GM18909 (cell line): ENCODE data around the gene ADGRE1.
"Not testable (repeated sequence)": the region's sequence is repeated elsewhere in the genome, so short reads cannot be mapped to it uniquely, and the experiment has no call there.

ENCODE experiments used
- ATAC-seq: cut with Tn5 transposase; IDR thresholded peaks from one replicate; pipeline ENCODE4 v1.9.1; 2021; ENCODE audit warnings: mild to moderate bottlenecking; ENCODE audit not compliant: unreplicated experiment, poor library complexity

The ADGRE1 gene

GRCh38 chr19:6887316-6887715 is at the start of gene ADGRE1:
Gene ADGRE1 (plus strand): TSS chr19:6887579. CDS start chr19:6887609, 30 bp downstream.
- ATAC-seq: no peak

- ATAC-seq: no peak
These were observed 49.2 kb upstream of the ADGRE1 start for GRCh38 chr19:6838062-6838655.

GRCh38 chr19:6842871-6843607 is 44.3 kb upstream of the ADGRE1 start:
- no peak for ATAC-seq

- ATAC-seq: no peak
These were observed 39.6 kb upstream of the ADGRE1 start for GRCh38 chr19:6847828-6848200.

- ATAC-seq: no peak
These were observed 38.4 kb upstream of the ADGRE1 start for GRCh38 chr19:6848986-6849385.

- no peak for ATAC-seq
These were observed 37.5 kb upstream of the ADGRE1 start for GRCh38 chr19:6849876-6850275.

- ATAC-seq: no peak
These were observed 36.0 kb upstream of the ADGRE1 start for GRCh38 chr19:6851359-6851758.

GRCh38 chr19:6852001-6852400 is 35.4 kb upstream of the ADGRE1 start:
- ATAC-seq: no peak

GRCh38 chr19:6853868-6854267 is 33.5 kb upstream of the ADGRE1 start:
- no peak for ATAC-seq

- ATAC-seq: no peak
These were observed 32.6 kb upstream of the ADGRE1 start for GRCh38 chr19:6854758-6855157.

GRCh38 chr19:6856749-6857372 is 30.5 kb upstream of the ADGRE1 start:
- no peak for ATAC-seq

- no peak for ATAC-seq
These were observed 25.6 kb upstream of the ADGRE1 start for GRCh38 chr19:6861683-6862286.

- peak; percentile 75 for ATAC-seq
These were observed 24.7 kb upstream of the ADGRE1 start for GRCh38 chr19:6862673-6863078.

GRCh38 chr19:6864325-6864940 is 22.9 kb upstream of the ADGRE1 start:
- no peak for ATAC-seq

GRCh38 chr19:6865849-6866248 is 21.5 kb upstream of the ADGRE1 start:
- no peak for ATAC-seq

- no peak for ATAC-seq
These were observed 20.6 kb upstream of the ADGRE1 start for GRCh38 chr19:6866741-6867151.

- ATAC-seq: no peak
These were observed 19.0 kb upstream of the ADGRE1 start for GRCh38 chr19:6868351-6868750.

GRCh38 chr19:6869151-6869882 is 18.1 kb upstream of the ADGRE1 start:
- ATAC-seq: not testable (repeated sequence)

GRCh38 chr19:6873708-6874431 is 13.5 kb upstream of the ADGRE1 start:
- ATAC-seq: no peak
